ENCODE measurements around the gene FBXO8.
"Not testable (repeated sequence)": the region's sequence is repeated elsewhere in the genome, so short reads cannot be mapped to it uniquely, and the experiment has no call there.

The FBXO8 gene

GRCh38 chr4:174282836-174283506 is 496 bp downstream of the FBXO8 start:
- DNase-seq, result peak; percentile 6

DNA sequence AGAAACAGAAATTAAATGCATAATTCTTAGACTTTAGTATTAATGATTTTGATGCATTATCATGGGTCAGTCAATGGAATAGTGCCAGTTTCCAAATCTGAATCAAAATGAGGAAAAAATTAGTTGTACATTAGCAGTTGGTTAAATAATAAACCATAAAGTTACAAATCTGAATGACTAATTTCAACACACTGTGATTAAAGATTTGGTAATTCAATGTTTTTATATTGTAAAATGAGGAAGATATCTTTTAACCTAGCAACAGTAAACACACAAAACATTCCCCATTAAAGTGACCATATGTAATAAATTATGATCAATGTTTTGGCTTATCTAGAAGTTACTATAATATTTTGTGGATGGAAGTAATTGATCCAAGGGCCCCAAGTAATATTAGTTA is 1.6 kb downstream of the FBXO8 start:
- DNase-seq, result no peak

GRCh38 chr4:174281182-174281737 is 2.2 kb downstream of the FBXO8 start:
- no peak for DNase-seq

- no peak for DNase-seq
Measured at GRCh38 chr4:174279433-174280155, 3.9 kb downstream of the FBXO8 start.

- DNase-seq, result no peak
Measured at GRCh38 chr4:174278467-174278866, 5.0 kb downstream of the FBXO8 start.

DNA sequence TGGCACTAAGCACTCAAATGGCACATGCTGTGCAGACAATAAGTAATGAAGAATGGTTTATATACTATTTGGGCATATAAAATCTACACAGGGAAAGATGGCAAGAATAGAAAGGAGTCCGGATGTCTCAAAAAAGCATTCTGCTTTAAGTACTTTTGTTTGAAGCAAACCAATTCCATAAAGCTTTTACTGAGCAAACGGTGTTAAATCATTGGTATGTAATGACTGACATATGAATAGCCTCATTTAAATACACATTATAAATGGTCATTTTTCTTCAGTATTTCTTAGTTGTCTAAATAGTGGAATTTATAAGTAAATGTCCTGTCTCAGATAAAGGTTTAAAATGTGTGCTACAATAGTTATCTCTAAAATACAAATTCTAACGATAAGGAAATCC is 6.0 kb downstream of the FBXO8 start:
- no peak for DNase-seq

GRCh38 chr4:174275101-174275500 is 8.4 kb downstream of the FBXO8 start:
- DNase-seq, result no peak

GRCh38 chr4:174274436-174274835 is 9.0 kb downstream of the FBXO8 start:
- DNase-seq, result no peak

DNA sequence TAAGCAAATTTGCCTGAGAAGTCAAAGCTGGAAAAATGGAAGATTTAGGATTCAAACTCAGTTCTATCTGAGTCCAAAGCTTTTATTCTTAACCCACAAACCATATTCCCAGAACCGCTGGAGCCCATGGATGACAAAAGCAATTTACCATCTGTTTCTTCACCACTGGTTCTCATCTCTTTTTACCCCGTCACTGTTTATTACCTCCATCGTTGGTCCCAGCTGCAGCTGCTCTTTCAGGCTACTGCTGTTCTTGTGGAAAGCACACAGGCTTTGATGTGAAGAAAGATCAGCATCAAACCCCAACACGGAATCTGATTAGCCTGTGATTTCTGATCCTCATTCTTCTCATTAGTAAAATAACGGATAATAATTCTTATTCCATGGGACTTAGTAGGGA is 9.5 kb downstream of the FBXO8 start:
- DNase-seq, result no peak

- no peak for DNase-seq
Measured at GRCh38 chr4:174266416-174266815, 17.1 kb downstream of the FBXO8 start.

- DNase-seq, result no peak
Measured at GRCh38 chr4:174265916-174266315, 17.6 kb downstream of the FBXO8 start.

GRCh38 chr4:174263445-174263736 is 20.1 kb downstream of the FBXO8 start:
- DNase-seq, result no peak

DNA sequence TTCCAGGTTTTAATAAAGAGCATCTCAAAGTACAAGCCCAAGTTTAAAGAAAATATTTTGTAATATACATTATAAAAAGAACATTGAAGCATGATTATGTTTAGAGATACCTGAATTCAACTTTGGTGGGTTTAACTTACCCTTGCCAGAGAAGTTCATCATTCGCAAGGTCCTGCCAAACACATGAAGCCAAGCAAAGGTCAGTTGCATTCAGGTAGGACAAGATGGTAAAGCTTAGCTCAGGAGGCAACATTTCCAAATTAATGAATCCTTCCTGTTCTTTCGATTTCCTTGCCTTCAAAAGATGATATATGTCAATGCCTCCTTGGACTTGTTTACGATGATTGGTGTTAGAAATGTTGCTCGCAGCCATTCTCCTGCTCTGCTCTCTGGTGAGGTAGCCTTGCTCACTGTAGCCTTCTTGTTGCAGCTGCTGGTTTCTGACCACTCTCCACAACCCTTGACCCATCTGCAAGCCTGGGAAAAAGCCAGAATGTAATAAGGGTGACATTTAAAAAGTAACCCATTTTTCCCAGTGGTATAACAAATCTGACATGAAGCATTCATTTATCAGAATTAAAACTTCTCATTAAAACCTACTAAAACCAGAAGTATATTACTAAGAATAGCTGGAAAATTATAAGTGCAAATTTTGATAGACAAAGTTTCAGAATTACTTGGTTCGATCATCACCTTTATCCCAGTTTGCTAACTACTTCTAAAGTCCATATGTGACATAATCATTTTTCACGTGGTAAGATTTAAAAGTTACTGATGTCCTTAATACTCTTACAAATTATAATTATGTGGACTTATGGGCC is 20.6 kb downstream of the FBXO8 start:
- DNase-seq, result no peak

GRCh38 chr4:174261432-174261831 is 22.0 kb downstream of the FBXO8 start:
- DNase-seq, result not testable (repeated sequence)

- no peak for DNase-seq
Measured at GRCh38 chr4:174260099-174260498, 23.4 kb downstream of the FBXO8 start.

DNA sequence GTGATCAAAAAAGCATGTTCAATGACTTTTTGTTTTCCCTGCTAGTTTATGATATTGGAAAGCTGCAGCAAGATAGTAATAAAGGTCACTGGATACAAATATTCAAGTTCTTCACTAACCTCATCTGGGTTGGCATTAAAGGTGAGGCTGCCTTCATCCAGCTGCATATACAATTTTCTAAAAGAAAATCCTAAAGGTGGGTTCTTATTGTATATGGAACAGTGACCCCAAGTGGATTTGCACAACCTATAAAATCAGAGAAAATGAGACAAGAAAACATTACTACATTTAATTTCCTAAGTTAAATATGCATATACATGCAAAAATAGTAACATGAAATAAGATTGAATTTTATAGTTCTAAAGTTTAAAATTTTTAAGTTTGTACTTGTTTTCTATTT is 23.9 kb downstream of the FBXO8 start:
- DNase-seq, result no peak

GRCh38 chr4:174256277-174256713 is 27.2 kb downstream of the FBXO8 start:
- no peak for DNase-seq

- no peak for DNase-seq
Measured at GRCh38 chr4:174255786-174256185, 27.7 kb downstream of the FBXO8 start.

DNA sequence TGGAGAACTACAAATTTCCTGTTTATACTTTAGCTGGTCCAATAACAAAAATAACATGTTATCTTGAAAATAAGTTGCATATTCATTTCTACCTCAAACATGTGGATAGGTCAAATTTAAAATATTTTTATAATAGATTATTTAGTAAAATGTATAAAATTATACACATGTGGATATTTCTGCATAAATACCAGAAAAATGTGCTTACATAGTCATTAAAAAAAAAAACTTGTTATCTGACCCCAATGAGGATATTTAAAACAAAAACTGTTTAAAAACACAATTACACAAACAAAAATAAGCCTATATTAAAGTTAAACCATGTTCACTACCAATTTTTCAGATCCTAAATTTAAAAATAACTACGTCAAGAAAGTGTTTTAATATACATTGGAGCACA is 28.1 kb downstream of the FBXO8 start:
- no peak for DNase-seq

DNA sequence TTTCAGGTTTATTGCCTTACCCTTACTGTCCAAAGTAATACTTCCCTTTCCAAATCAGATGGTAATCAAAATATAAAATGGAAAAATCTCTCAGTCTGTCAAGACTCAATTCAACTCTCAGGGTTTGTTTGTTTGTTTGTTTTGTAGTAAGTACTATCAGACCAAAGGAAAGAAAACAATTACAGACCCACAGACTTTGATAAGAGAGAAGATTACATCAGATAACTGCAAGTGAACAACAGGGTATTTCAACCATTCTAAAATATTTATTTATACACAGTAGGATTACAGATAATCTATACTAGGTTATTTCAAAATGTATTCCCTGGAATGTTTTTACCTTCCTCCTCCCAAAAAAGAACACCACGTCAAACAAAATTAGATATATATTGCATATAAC is 28.9 kb downstream of the FBXO8 start:
- no peak for DNase-seq

DNA sequence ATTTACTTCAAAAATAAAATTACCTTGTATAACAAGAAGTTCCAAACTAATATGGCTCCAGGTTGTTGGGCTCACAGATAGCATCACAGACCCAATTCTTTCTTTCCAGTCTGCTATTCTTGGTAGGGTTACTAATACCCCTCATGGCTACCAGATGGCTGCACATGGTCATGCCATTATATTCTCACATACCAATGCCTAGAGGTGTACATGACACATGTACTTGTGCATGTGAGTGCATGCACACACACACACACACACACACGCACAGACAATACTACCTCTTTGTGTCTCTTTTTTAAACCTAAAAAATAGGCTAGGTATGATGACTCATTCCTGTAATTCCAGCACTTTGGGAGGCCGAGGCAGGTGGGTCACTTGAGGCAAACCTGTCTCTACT is 31.1 kb downstream of the FBXO8 start:
- no peak for DNase-seq

- DNase-seq, result no peak
Measured at GRCh38 chr4:174248407-174248806, 35.1 kb downstream of the FBXO8 start.

DNA sequence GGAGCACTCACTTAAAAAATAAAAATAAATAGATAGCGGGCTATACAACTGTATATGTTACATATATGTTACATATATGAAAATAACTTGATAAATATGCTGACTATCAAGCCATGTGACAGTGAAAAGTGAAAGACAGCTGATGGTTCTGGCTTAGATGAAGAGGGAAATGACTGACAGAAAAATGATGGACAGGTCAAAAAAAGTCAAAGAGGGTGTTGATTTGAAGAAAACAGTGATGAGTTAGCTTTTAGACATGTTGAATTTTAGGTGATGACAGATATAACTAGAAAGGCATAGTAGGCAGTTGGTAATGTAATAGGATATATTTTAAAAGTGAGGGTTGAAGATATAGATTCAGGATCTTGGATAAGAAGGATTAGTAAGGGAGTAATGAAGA is 37.8 kb downstream of the FBXO8 start:
- DNase-seq, result no peak

GRCh38 chr4:174244441-174244840 is 39.0 kb downstream of the FBXO8 start:
- DNase-seq, result no peak

Measured in GOT3 (cell line).